Caco-2 (cell line): ENCODE data around the gene DIAPH3. TPM values are rescaled to one million over a fixed set of nuclear protein-coding genes. Genes with fewer than 3 reads are reported as not detected.
"Not testable (repeated sequence)": the region's sequence is repeated elsewhere in the genome, so short reads cannot be mapped to it uniquely, and the experiment has no call there.

Experiments
- BruUV-seq: library from RNA; stranded (reverse); fragments of 400-500 nt; replicated peaks from 2 replicates; lab custom pipeline; 2021; lab: Mats Ljungman, UMichigan
- CTCF ChIA-PET: fragments of 300-600 bp; sonication (Branson Sonifier 250); formaldehyde crosslinking; loops from one replicate; lab custom pipeline; 2022; ENCODE audit warnings: antibody characterized with exemption; lab: Charles Lee
- POLR2A ChIA-PET: fragments of 300-600 bp; sonication (Branson Sonifier 250); formaldehyde crosslinking; loops from one replicate; lab custom pipeline; 2022; ENCODE audit warnings: antibody characterized with exemption; lab: Charles Lee
- DNase-seq, 2 experiments: peaks; one replicate each; pipeline versions ENCODE4 v3.0.0 to v3.0.0-alpha.2; 2020 to 2022
- H3K27me3 ChIP-seq: replicated peaks from 2 replicates; pipeline ENCODE4 v1.6.0; 2011; ENCODE audit warnings: low read length; ENCODE audit not compliant: control insufficient read depth, insufficient read depth
- H3K36me3 ChIP-seq: 2 replicates; pipeline ENCODE4 v1.5.1; 2011; ENCODE audit warnings: low read length; ENCODE audit not compliant: control insufficient read depth, insufficient read depth
- H3K4me1 ChIP-seq: fragments of 250-450 bp; sonication (Bioruptor Pico); 2 replicates; pipeline ENCODE4 v1.5.1; 2020; ENCODE audit warnings: mild to moderate bottlenecking
- H3K4me3 ChIP-seq: 2 replicates; pipeline ENCODE4 v1.5.1; 2011; ENCODE audit warnings: low read depth, mild to moderate bottlenecking, control low read depth, low read length
- H3K9me3 ChIP-seq: fragments of 250-450 bp; sonication (Bioruptor Pico); 2 replicates; pipeline ENCODE4 v1.5.1; 2020; ENCODE audit warnings: mild to moderate bottlenecking, moderate library complexity
- H3K27ac Mint-ChIP-seq: one replicate; pipeline ENCODE4 v1.8.0; 2022; ENCODE audit warnings: mixed read lengths; ENCODE audit not compliant: unreplicated experiment
- H3K27me3 Mint-ChIP-seq: one replicate; pipeline ENCODE4 v1.8.0; 2022; ENCODE audit warnings: mixed read lengths; ENCODE audit not compliant: insufficient read depth, unreplicated experiment
- H3K36me3 Mint-ChIP-seq: one replicate; pipeline ENCODE4 v1.8.0; 2022; ENCODE audit warnings: mild to moderate bottlenecking, mixed read lengths; ENCODE audit not compliant: insufficient read depth, unreplicated experiment
- H3K4me1 Mint-ChIP-seq: one replicate; pipeline ENCODE4 v1.8.0; 2022; ENCODE audit warnings: low read depth, mixed read lengths; ENCODE audit not compliant: unreplicated experiment
- H3K4me3 Mint-ChIP-seq: one replicate; pipeline ENCODE4 v1.8.0; 2022; ENCODE audit warnings: mild to moderate bottlenecking, moderate library complexity, mixed read lengths; ENCODE audit not compliant: unreplicated experiment
- H3K9me3 Mint-ChIP-seq: one replicate; pipeline ENCODE4 v1.8.0; 2022; ENCODE audit warnings: mixed read lengths; ENCODE audit not compliant: unreplicated experiment
- intact Hi-C: fragments of 100-400 bp; cut with micrococcal nuclease; formaldehyde crosslinking; loops from one replicate; pipeline ENCODE4 v1.10.0; 2022; ENCODE audit not compliant: unreplicated experiment
- total RNA-seq: library from RNA; stranded (reverse); gene quantifications from 2 replicates; pipeline ENCODE4 v1.2.3, GENCODE V29; 2022
- TF ChIP-seq, protein P1 (sequence below), 2 experiments: fragments of 200-600 bp in 1 of 2; IDR thresholded peaks; 1 replicate in 1 of 2; 2 replicates in 1 of 2; pipeline versions ENCODE4 v1.5.1 to v1.8.0; 2011 to 2022; ENCODE audit warnings: antibody characterized with exemption in 1 of 2, control low read depth in 1 of 2, inconsistent platforms in 1 of 2, low read depth in 1 of 2, low read length in 1 of 2, mild to moderate bottlenecking in 1 of 2, moderate library complexity in 1 of 2; ENCODE audit not compliant: insufficient read depth in 1 of 2, severe bottlenecking in 1 of 2, unreplicated experiment in 1 of 2

Gene DIAPH3
- total RNA-seq, 1 experiment from 2014 or later, result 60.6 TPM

DNA sequence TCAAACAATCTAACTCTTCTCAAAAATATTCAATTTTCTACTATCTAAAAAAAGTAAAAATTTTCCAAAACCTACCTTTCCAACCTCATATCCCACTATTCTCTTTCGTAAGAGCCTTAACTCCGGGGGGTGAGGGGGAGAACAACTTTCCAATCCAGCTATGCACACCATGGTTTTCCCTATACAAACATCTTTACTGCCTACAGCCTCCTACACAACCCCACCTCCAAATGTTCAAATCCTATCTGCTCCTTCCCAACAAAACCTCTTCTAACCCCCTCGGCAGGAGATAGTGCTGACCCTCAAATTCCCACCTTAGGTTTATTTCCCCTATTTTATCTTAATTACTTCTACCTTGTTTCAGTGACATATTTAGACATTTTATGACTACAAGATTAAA is 102.0 kb downstream of the DIAPH3 start:
- CTCF ChIA-PET, result no interaction called here
- no TSS peak for BruUV-seq
- Mint-ChIP-seq H3K4me1 (peaks cover 7% of the 10 kb centered on the region), H3K27ac (no peak overlapping the region), H3K9me3 (no peaks in the 10 kb centered on the region), H3K36me3 (peaks cover 34% of the 10 kb centered on the region), H3K4me3 (no peak overlapping the region), H3K27me3 (no peaks in the 10 kb centered on the region)
- POLR2A ChIA-PET, result no interaction called here
- Histone ChIP-seq H3K36me3 (no peaks in the 10 kb centered on the region; the same call in 1 of the 2 replicates), H3K4me3 (no peak overlapping the region), H3K27me3 (no peaks in the 10 kb centered on the region), H3K4me1 (peaks cover 4% of the 10 kb centered on the region; the same call in 1 of the 2 replicates), H3K9me3 (0 out of 2 replicates have a peak, but pooled peaks cover 3% of the 10 kb centered on the region)
- intact Hi-C loops, result no loop called here
- TF ChIP-seq, protein P1, sequence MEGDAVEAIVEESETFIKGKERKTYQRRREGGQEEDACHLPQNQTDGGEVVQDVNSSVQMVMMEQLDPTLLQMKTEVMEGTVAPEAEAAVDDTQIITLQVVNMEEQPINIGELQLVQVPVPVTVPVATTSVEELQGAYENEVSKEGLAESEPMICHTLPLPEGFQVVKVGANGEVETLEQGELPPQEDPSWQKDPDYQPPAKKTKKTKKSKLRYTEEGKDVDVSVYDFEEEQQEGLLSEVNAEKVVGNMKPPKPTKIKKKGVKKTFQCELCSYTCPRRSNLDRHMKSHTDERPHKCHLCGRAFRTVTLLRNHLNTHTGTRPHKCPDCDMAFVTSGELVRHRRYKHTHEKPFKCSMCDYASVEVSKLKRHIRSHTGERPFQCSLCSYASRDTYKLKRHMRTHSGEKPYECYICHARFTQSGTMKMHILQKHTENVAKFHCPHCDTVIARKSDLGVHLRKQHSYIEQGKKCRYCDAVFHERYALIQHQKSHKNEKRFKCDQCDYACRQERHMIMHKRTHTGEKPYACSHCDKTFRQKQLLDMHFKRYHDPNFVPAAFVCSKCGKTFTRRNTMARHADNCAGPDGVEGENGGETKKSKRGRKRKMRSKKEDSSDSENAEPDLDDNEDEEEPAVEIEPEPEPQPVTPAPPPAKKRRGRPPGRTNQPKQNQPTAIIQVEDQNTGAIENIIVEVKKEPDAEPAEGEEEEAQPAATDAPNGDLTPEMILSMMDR (IDR thresholded peaks at IDR 0.05; ENCODE audit: insufficient read depth in 1 of 2, low read depth in 1 of 2, low read length in 1 of 2, severe bottlenecking in 1 of 2, unreplicated experiment in 1 of 2), result no peak
- no peak for DNase-seq

- BruUV-seq, result no TSS peak
These were observed 111.9 kb downstream of the DIAPH3 start for GRCh38 chr13:60051754-60052285.

DNA sequence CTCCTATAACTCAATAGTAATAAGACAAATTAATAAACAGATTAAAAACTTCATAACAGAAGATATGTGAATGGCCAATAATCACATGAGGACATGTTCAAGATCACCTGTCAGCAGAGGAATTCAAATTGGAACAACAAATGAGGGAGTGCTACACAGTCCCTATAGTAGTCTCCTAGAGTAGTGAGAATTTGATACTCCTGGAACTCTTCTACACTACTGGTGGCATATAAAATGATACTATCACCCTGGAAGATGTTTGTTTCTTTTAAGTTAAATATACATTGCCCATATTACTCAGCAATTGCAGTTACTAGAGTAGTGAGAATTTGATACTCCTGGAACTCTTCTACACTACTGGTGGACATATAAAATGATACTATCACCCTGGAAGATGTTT is 115.4 kb downstream of the DIAPH3 start:
- H3K36me3 ChIP-seq, POLR2A ChIA-PET, BruUV-seq, H3K9me3 Mint-ChIP-seq, DNase-seq, H3K4me3 ChIP-seq, intact Hi-C loops, H3K4me1 ChIP-seq, H3K27me3 Mint-ChIP-seq, H3K9me3 ChIP-seq, H3K27me3 ChIP-seq, H3K4me3 Mint-ChIP-seq, H3K27ac Mint-ChIP-seq, CTCF ChIA-PET: not testable (repeated sequence)
- Mint-ChIP-seq H3K36me3 (peaks cover 27% of the 10 kb centered on the region), H3K4me1 (peaks cover 15% of the 10 kb centered on the region)

More at GRCh38 chr13:60051754-60052285, 111.9 kb downstream of the DIAPH3 start:
- Histone ChIP-seq H3K36me3 (no peaks in the 10 kb centered on the region), H3K4me1 (no peaks in the 10 kb centered on the region), H3K9me3 (no peaks in the 10 kb centered on the region), H3K27me3 (no peaks in the 10 kb centered on the region), H3K4me3 (no peak overlapping the region)
- no peak overlapping the region for H3K4me3 Mint-ChIP-seq
- intact Hi-C loops, result no loop called here
- H3K4me1 Mint-ChIP-seq, result peaks cover 7% of the 10 kb centered on the region
- TF ChIP-seq, protein P1 (IDR thresholded peaks at IDR 0.05; ENCODE audit: insufficient read depth in 1 of 2, low read depth in 1 of 2, low read length in 1 of 2, severe bottlenecking in 1 of 2, unreplicated experiment in 1 of 2), result no peak
- peaks cover 13% of the 10 kb centered on the region for H3K36me3 Mint-ChIP-seq
- H3K9me3 Mint-ChIP-seq, result no peaks in the 10 kb centered on the region
- no peak for DNase-seq
- H3K27me3 Mint-ChIP-seq, result no peaks in the 10 kb centered on the region
- ChIA-PET CTCF (no interaction called here), POLR2A (no interaction called here)
- no peak overlapping the region for H3K27ac Mint-ChIP-seq
